K562 (cell line): ENCODE data around the gene HLF. TPM values are rescaled to one million over a fixed set of nuclear protein-coding genes. Genes with fewer than 3 reads are reported as not detected.

Source experiments
- ATAC-seq: fragments of 200-7000 bp; cut with Tn5 transposase; 3 replicates; pipeline ENCODE4 v1.9.1; 2020; ENCODE audit warnings: moderate library complexity
- BruUV-seq: library from RNA; stranded (reverse); fragments of 400-500 nt; replicated peaks from 2 replicates; lab custom pipeline; 2021; lab: Mats Ljungman, UMichigan
- CTCF ChIA-PET: fragments of 300-600 bp; formaldehyde crosslinking; extraction: SDS; loops from one replicate; lab custom pipeline; 2021; ENCODE audit warnings: low intra/inter-chr PET ratio; lab: Yijun Ruan, JAX
- POLR2A ChIA-PET: fragments of 300-600, 350-650 bp; sonication (Branson Sonifier 250); formaldehyde crosslinking; extraction: SDS; loops from one replicate; lab custom pipeline; 2021; ENCODE audit warnings: antibody characterized with exemption, inconsistent platforms; lab: Yijun Ruan, JAX
- DNase-seq, 4 experiments: peaks; one replicate each; pipeline versions ENCODE4 v3.0.0 to v3.0.0-alpha.2; 2011 to 2018; ENCODE audit warnings: low spot score in 3 of 4, mixed read lengths in 3 of 4; ENCODE audit errors: extremely low read depth in 1 of 4
- FAIRE-seq: peaks from 2 replicates; lab custom pipeline; 2011; peaks lifted over from hg19 to GRCh38; lab: Jason Lieb, UNC
- H2AFZ ChIP-seq: 2 replicates; pipeline ENCODE4 v1.6.0; 2011; ENCODE audit warnings: low read depth, low read length, control low read depth, inconsistent platforms
- H3K27ac ChIP-seq: fragments of 200-600 bp; 3 replicates; pipeline ENCODE4 v1.8.0; 2011; ENCODE audit warnings: low read depth, mild to moderate bottlenecking, control low read depth, inconsistent platforms, low read length, moderate library complexity, mixed read lengths; ENCODE audit errors: extremely low read depth
- H3K27me3 ChIP-seq, 2 experiments: fragments of 300-600 bp in 1 of 2; 2 replicates in 1 of 2; 3 replicates in 1 of 2; pipeline versions ENCODE4 v1.6.0 to v1.8.0; 2011; ENCODE audit warnings: inconsistent platforms in 2 of 2, low read length in 2 of 2, mild to moderate bottlenecking in 1 of 2, mixed read lengths in 1 of 2, moderate library complexity in 1 of 2; ENCODE audit not compliant: control insufficient read depth in 2 of 2, insufficient read depth in 2 of 2
- H3K36me3 ChIP-seq: fragments of 300-600 bp; 3 replicates; pipeline ENCODE4 v1.8.0; 2011; ENCODE audit warnings: mild to moderate bottlenecking, low read length, inconsistent platforms; ENCODE audit not compliant: control insufficient read depth, insufficient read depth
- H3K4me1 ChIP-seq, 2 experiments: fragments of 200-600 bp in 1 of 2; replicated peaks in 1 of 2; 2 replicates in 1 of 2; 3 replicates in 1 of 2; pipeline versions ENCODE4 v1.5.1 to v1.8.0; 2011; ENCODE audit warnings: inconsistent platforms in 2 of 2, low read length in 2 of 2, mild to moderate bottlenecking in 1 of 2, mixed read lengths in 1 of 2, moderate library complexity in 1 of 2; ENCODE audit not compliant: control insufficient read depth in 2 of 2, insufficient read depth in 2 of 2
- H3K4me2 ChIP-seq: 2 replicates; pipeline ENCODE4 v1.6.1; 2011; ENCODE audit warnings: low read length, control low read depth, inconsistent platforms, mixed read lengths; ENCODE audit not compliant: insufficient read depth
- H3K4me3 ChIP-seq: fragments of 200-600 bp; sonication (generic), shearing (Covaris generic); 2 replicates; pipeline ENCODE4 v1.5.1; 2016; ENCODE audit warnings: control low read depth, inconsistent platforms
- H3K79me2 ChIP-seq: fragments of 200-600 bp; 3 replicates; pipeline ENCODE4 v1.8.0; 2011; ENCODE audit warnings: low read length, inconsistent platforms; ENCODE audit not compliant: control insufficient read depth, insufficient read depth
- H3K9ac ChIP-seq, 2 experiments: 2 replicates each; pipeline versions ENCODE4 v1.6.0 to v1.6.1; 2011; ENCODE audit warnings: low read depth in 2 of 2, low read length in 2 of 2, control low read depth in 1 of 2, inconsistent platforms in 1 of 2, mild to moderate bottlenecking in 1 of 2, mixed read lengths in 1 of 2; ENCODE audit not compliant: insufficient read depth in 1 of 2
- H3K9me1 ChIP-seq: one replicate; pipeline ENCODE4 v1.6.0; 2011; ENCODE audit warnings: inconsistent platforms, mild to moderate bottlenecking, low read length, moderate library complexity; ENCODE audit not compliant: control insufficient read depth, insufficient read depth
- H3K9me3 ChIP-seq: replicated peaks from 2 replicates; pipeline ENCODE4 v1.5.1; 2011; ENCODE audit warnings: low read depth, low read length, inconsistent platforms; ENCODE audit not compliant: control insufficient read depth, insufficient read depth
- H4K20me1 ChIP-seq: replicated peaks from 2 replicates; pipeline ENCODE4 v1.6.1; 2011; ENCODE audit warnings: low read length, inconsistent platforms, mixed read lengths; ENCODE audit not compliant: control insufficient read depth, insufficient read depth
- GABPA ChIP-seq: fragments of 200-800 bp; sonication (Bioruptor generic); conservative IDR thresholded peaks from 2 replicates; pipeline ENCODE4 v1.6.1; 2016; ENCODE audit warnings: low read depth, missing genetic modification characterization, missing compliant biosample characterization
- NFIX ChIP-seq: fragments of 250-450 bp; sonication (Bioruptor Pico); IDR thresholded peaks from 2 replicates; pipeline ENCODE4 v1.4.0; 2020; ENCODE audit warnings: low read depth, mild to moderate bottlenecking, moderate library complexity
- SUPT5H ChIP-seq: fragments of 450-650 bp; IDR thresholded peaks from 2 replicates; pipeline ENCODE4 v1.6.1; 2016
- TEAD1 ChIP-seq, 2 experiments: fragments of 450-650 bp in 1 of 2; sonication (generic) in 1 of 2; formaldehyde crosslinking; IDR thresholded peaks; 2 replicates each; pipeline versions ENCODE4 v1.4.0 to v1.8.0; 2020 to 2022; ENCODE audit warnings: mild to moderate bottlenecking in 2 of 2, missing genetic modification reagents in 1 of 2
- ZSCAN29 ChIP-seq: fragments of 450-650 bp; IDR thresholded peaks from 2 replicates; pipeline ENCODE4 v1.6.1; 2017
- WGBS: fragments of 100-300 bp; shearing (Covaris generic); methylation state at CpG from one replicate; pipeline ENCODE4 v1.1.6; 2016; ENCODE audit warnings: low coverage, mixed read lengths; ENCODE audit not compliant: insufficient coverage; ENCODE audit errors: missing lambda C conversion rate; 5-methylcytosine and 5-hydroxymethylcytosine counted together
- in situ Hi-C: fragments of 300-500 bp; cut with MboI; formaldehyde crosslinking; loops from 4 replicates; pipeline ENCODE4 v1.15.0; 2018; ENCODE audit warnings: inconsistent platforms, mixed read lengths
- intact Hi-C: fragments of 100-400 bp; cut with micrococcal nuclease; formaldehyde crosslinking; loops from 2 replicates; pipeline ENCODE4 v1.14.2; 2022
- polyA plus RNA-seq, 8 experiments: library from polyadenylated mRNA; depleted of rRNA in 4 of 8; stranded (reverse) in 5 of 8; unstranded in 3 of 8; fragments of >200 nt; fragmentation: Nextera tagmentation in 2 of 8; fragmentation: Illumina TruSeq in 1 of 8; extraction: Ambion mirVana in 2 of 8; extraction: Trizol in 1 of 8; gene quantifications; 2 replicates each; pipeline versions ENCODE4 v1.2.1 to v1.2.3, GENCODE V29; 2011 to 2014; ENCODE audit warnings: inconsistent platforms in 1 of 8, missing spikeins in 1 of 8
- total RNA-seq, 7 experiments: library from RNA; depleted of rRNA in 6 of 7; stranded (reverse); fragments of >200 nt in 6 of 7; fragmentation: Illumina TruSeq in 2 of 7; extraction: Trizol in 2 of 7; gene quantifications; 2 replicates each; pipeline versions ENCODE4 v1.2.1 to v1.2.3, GENCODE V29; 2011 to 2021; ENCODE audit warnings: low replicate concordance in 1 of 7
- TF ChIP-seq, protein P1 (sequence below): fragments of 250-450 bp; sonication (Bioruptor Pico); IDR thresholded peaks from 2 replicates; pipeline ENCODE4 v1.5.0; 2021; ENCODE audit warnings: mild to moderate bottlenecking, borderline replicate concordance

HLF gene
- total and polyA plus RNA-seq, 9 of the 15 experiments (the other 6 are each of a cell fraction or from before 2014, with no cell fraction given), result 0.03 to 0.24 (median 0.09) TPM

DNA sequence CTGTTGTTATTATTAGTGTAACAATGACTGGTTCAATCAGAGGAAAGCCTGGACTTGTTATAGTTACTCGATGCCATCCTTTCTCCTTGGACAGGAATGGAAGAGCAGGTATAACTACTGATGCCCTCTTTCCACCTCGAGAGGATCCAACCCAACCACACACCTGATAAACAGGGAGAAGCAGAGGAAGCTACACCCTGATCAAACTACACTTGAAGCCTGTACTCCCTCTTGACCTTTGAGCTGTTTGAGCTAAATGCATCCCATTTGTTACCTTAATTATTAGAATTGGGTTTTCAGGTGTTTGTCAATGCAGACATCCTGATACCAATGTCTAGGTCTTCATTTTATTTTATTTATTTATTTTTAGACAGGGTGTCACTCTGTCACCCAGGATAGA is 23.7 kb upstream of the HLF start (continued):
- TF ChIP-seq TEAD1 (CRISPR knock-in tag; IDR thresholded peaks at IDR 0.05), result no peak

DNA sequence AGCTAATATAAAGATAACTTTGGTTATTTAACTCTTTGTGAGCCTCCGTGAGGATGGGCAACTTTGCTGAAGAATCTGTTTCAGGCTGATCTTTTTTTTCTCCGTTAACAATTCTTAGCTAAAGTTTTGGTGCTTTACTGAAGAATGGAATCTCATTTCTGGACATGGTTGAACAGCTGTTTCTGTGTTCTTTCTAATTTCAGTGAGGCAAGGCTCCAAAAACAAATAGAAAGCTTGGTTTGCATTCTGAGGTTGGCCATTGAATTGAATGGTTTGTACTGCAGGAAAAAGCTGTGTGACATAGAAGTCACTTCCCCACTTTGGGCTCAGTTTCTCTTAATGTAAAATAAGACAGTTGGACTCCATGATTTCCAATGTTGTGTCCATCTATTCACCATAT is 22.3 kb upstream of the HLF start:
- WGBS, result 14% methylated on average over 2 of the region's 2 CpGs

More for the DNA sequence above, 22.3 kb upstream of the HLF start:
- Histone ChIP-seq H4K20me1 (no peaks in the 10 kb centered on the region), H3K4me2 (no peak overlapping the region), H3K4me1 (peaks cover 9 to 11% of the 10 kb centered on the region in 2 experiments; a peak in 4 of 5 replicates), H3K9ac (no peak overlapping the region), H3K79me2 (no peaks in the 10 kb centered on the region), H3K36me3 (no peaks in the 10 kb centered on the region), H3K27ac (no peak overlapping the region), H2AFZ (no peak overlapping the region), H3K27me3 (no peaks in the 10 kb centered on the region; a peak in 1 of 5 replicates), H3K4me3 (no peak overlapping the region), H3K9me1 (no peaks in the 10 kb centered on the region), H3K9me3 (peaks cover 4% of the 10 kb centered on the region; the same call in 1 of the 2 replicates)
- ATAC-seq (no peak), FAIRE-seq (no peak), DNase-seq (no peak)
- in situ Hi-C loops (no loop called here), intact Hi-C loops (no loop called here)
- TF ChIP-seq NFIX (CRISPR knock-in tag) (no peak), SUPT5H (no peak), GABPA (tag) (no peak), ZSCAN29 (no peak)
- TF ChIP-seq, protein P1, sequence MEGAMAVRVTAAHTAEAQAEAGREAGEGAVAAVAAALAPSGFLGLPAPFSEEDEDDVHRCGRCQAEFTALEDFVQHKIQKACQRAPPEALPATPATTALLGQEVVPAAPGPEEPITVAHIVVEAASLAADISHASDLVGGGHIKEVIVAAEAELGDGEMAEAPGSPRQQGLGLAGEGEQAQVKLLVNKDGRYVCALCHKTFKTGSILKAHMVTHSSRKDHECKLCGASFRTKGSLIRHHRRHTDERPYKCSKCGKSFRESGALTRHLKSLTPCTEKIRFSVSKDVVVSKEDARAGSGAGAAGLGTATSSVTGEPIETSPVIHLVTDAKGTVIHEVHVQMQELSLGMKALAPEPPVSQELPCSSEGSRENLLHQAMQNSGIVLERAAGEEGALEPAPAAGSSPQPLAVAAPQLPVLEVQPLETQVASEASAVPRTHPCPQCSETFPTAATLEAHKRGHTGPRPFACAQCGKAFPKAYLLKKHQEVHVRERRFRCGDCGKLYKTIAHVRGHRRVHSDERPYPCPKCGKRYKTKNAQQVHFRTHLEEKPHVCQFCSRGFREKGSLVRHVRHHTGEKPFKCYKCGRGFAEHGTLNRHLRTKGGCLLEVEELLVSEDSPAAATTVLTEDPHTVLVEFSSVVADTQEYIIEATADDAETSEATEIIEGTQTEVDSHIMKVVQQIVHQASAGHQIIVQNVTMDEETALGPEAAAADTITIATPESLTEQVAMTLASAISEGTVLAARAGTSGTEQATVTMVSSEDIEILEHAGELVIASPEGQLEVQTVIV (CRISPR knock-in tag), result no peak
- no TSS peak for BruUV-seq
- ChIA-PET CTCF (no interaction called here), POLR2A (interaction anchor here (0.6 kb wide), 1 partner anchor 73 kb away, joined by 3 read pairs; no protein-coding TSS in a partner anchor)
